ENCODE results near the gene RASGRP4. TPM values are rescaled to one million over a fixed set of nuclear protein-coding genes. Genes with fewer than 3 reads are reported as not detected.

RASGRP4 gene
- total and polyA plus RNA-seq, 10 of the 15 experiments (the other 5 are each of a cell fraction or from before 2014, with no cell fraction given), result 0.24 to 7.4 (median 3.3) TPM

DNA sequence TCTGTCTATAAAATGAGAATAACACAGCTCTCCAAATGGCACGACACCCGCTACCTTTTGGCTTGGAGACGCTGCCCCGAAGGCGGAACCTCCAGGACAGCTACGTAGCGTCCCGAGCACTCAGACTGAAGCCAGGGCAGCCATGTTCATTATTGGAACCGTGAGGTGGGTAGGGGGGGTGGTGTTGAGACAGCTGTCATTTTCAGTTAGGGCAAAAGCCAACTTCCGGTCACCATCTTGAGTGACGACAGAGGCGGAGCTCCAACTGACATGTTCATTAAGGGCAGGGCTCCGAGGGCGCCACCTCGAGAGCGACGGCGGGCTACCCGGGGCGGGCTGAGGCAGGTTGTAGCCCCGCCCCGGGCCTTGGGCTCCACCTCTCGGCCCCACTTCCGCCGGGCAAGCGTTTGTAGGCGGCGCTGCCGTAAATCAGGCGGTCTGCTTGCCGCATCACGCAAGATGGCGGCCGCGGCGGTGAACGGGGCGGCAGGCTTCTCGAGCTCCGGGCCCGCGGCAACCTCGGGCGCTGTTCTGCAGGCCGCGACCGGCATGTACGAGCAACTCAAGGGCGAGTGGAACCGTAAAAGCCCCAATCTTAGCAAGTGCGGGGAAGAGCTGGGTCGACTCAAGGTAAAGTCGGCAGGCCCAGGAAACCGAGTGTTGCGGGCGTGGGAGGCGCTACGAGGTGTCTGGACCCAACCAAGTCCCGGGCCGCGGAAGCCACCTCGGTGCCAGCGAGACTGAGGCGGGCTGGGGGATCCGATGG is 51.5 kb downstream of the RASGRP4 start, which contains the start of gene PSMD8 (continued):
- TF ChIP-seq RAD51 (IDR thresholded peaks at IDR 0.05) (0 out of 2 replicates have a peak, but pooled peaks have one; percentile 15), TBL1XR1 (IDR thresholded peaks at IDR 0.05; ENCODE audit: low read depth, low read length) (no peak), SIX5 (IDR thresholded peaks at IDR 0.05; ENCODE audit: low read depth, low read length, severe bottlenecking) (peak; percentile 81), MEF2A (IDR thresholded peaks at IDR 0.05; ENCODE audit: insufficient read depth, low read depth, low read length) (no peak), RCOR1 (conservative IDR thresholded peaks at IDR 0.05; ENCODE audit: low read depth, low read length) (no peak), MYC (IDR thresholded peaks at IDR 0.05; ENCODE audit: insufficient read depth, insufficient read length, insufficient replicate concordance, low read length, severe bottlenecking) (no peak), NFYB (IDR thresholded peaks at IDR 0.05; ENCODE audit: insufficient read depth, low read depth, low read length) (no peak), STAT3 (IDR thresholded peaks at IDR 0.05; ENCODE audit: low read depth, low read length) (no peak), FOXM1 (IDR thresholded peaks at IDR 0.05; ENCODE audit: low read depth, low read length) (no peak), ZBED1 (IDR thresholded peaks at IDR 0.05; ENCODE audit: borderline replicate concordance) (no peak), NRF1 (conservative IDR thresholded peaks at IDR 0.05; ENCODE audit: low read depth, low read length) (no peak), NFYA (IDR thresholded peaks at IDR 0.05; ENCODE audit: borderline replicate concordance, low read depth, low read length) (no peak), SIN3A (IDR thresholded peaks at IDR 0.05; ENCODE audit: low read depth, low read length) (peak; percentile 29; the same call in 1 of the 2 replicates), ETV6 (conservative IDR thresholded peaks at IDR 0.05 in 1 of 2, IDR thresholded peaks at IDR 0.05 in 1 of 2; ENCODE audit: borderline replicate concordance in 1 of 2, low read depth in 1 of 2) (no peak), SMAD5 (IDR thresholded peaks at IDR 0.05; ENCODE audit: low read depth) (peak; percentile 83), ZZZ3 (IDR thresholded peaks at IDR 0.05; ENCODE audit: control insufficient read depth, insufficient read length, low read depth) (no peak)
- TF ChIP-seq, protein P1, sequence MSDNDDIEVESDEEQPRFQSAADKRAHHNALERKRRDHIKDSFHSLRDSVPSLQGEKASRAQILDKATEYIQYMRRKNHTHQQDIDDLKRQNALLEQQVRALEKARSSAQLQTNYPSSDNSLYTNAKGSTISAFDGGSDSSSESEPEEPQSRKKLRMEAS (IDR thresholded peaks at IDR 0.05; ENCODE audit: low read depth, low read length), result no peak
- TF ChIP-seq, protein P2, sequence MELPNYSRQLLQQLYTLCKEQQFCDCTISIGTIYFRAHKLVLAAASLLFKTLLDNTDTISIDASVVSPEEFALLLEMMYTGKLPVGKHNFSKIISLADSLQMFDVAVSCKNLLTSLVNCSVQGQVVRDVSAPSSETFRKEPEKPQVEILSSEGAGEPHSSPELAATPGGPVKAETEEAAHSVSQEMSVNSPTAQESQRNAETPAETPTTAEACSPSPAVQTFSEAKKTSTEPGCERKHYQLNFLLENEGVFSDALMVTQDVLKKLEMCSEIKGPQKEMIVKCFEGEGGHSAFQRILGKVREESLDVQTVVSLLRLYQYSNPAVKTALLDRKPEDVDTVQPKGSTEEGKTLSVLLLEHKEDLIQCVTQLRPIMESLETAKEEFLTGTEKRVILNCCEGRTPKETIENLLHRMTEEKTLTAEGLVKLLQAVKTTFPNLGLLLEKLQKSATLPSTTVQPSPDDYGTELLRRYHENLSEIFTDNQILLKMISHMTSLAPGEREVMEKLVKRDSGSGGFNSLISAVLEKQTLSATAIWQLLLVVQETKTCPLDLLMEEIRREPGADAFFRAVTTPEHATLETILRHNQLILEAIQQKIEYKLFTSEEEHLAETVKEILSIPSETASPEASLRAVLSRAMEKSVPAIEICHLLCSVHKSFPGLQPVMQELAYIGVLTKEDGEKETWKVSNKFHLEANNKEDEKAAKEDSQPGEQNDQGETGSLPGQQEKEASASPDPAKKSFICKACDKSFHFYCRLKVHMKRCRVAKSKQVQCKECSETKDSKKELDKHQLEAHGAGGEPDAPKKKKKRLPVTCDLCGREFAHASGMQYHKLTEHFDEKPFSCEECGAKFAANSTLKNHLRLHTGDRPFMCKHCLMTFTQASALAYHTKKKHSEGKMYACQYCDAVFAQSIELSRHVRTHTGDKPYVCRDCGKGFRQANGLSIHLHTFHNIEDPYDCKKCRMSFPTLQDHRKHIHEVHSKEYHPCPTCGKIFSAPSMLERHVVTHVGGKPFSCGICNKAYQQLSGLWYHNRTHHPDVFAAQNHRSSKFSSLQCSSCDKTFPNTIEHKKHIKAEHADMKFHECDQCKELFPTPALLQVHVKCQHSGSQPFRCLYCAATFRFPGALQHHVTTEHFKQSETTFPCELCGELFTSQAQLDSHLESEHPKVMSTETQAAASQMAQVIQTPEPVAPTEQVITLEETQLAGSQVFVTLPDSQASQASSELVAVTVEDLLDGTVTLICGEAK (IDR thresholded peaks at IDR 0.05; ENCODE audit: borderline replicate concordance), result peak; percentile 87; the same call in 1 of the 2 replicates
- TF ChIP-seq, protein P3, sequence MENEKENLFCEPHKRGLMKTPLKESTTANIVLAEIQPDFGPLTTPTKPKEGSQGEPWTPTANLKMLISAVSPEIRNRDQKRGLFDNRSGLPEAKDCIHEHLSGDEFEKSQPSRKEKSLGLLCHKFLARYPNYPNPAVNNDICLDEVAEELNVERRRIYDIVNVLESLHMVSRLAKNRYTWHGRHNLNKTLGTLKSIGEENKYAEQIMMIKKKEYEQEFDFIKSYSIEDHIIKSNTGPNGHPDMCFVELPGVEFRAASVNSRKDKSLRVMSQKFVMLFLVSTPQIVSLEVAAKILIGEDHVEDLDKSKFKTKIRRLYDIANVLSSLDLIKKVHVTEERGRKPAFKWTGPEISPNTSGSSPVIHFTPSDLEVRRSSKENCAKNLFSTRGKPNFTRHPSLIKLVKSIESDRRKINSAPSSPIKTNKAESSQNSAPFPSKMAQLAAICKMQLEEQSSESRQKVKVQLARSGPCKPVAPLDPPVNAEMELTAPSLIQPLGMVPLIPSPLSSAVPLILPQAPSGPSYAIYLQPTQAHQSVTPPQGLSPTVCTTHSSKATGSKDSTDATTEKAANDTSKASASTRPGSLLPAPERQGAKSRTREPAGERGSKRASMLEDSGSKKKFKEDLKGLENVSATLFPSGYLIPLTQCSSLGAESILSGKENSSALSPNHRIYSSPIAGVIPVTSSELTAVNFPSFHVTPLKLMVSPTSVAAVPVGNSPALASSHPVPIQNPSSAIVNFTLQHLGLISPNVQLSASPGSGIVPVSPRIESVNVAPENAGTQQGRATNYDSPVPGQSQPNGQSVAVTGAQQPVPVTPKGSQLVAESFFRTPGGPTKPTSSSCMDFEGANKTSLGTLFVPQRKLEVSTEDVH (IDR thresholded peaks at IDR 0.05; ENCODE audit: low read depth, partially characterized antibody), result no peak
- TF ChIP-seq, protein P4, sequence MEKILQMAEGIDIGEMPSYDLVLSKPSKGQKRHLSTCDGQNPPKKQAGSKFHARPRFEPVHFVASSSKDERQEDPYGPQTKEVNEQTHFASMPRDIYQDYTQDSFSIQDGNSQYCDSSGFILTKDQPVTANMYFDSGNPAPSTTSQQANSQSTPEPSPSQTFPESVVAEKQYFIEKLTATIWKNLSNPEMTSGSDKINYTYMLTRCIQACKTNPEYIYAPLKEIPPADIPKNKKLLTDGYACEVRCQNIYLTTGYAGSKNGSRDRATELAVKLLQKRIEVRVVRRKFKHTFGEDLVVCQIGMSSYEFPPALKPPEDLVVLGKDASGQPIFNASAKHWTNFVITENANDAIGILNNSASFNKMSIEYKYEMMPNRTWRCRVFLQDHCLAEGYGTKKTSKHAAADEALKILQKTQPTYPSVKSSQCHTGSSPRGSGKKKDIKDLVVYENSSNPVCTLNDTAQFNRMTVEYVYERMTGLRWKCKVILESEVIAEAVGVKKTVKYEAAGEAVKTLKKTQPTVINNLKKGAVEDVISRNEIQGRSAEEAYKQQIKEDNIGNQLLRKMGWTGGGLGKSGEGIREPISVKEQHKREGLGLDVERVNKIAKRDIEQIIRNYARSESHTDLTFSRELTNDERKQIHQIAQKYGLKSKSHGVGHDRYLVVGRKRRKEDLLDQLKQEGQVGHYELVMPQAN (conservative IDR thresholded peaks at IDR 0.05), result peak; percentile 95

All from GM12878 (cell line).